Ovary (tissue), 3 donors: ENCODE data around the gene OR9A2.
"Not testable (repeated sequence)": the region's sequence is repeated elsewhere in the genome, so short reads cannot be mapped to it uniquely, and the experiment has no call there.

ENCODE experiments used
- EP300 ChIP-seq: sonication (generic); formaldehyde crosslinking; IDR thresholded peaks from one replicate; pipeline ENCODE4 v1.6.1; 2017; ENCODE audit warnings: antibody characterized with exemption
- POLR2A ChIP-seq: fragments of 450-650 bp; IDR thresholded peaks from one replicate; pipeline ENCODE4 v1.6.1; 2017; ENCODE audit warnings: antibody characterized with exemption, mild to moderate bottlenecking, moderate library complexity
- TF ChIP-seq, protein P1 (sequence below), 3 donors: fragments of 450-650 bp in 2 of 3; fragments of 200-600 bp in 1 of 3; IDR thresholded peaks; one replicate each; pipeline versions ENCODE4 v1.5.1 to v1.8.0; 2016 to 2022; ENCODE audit warnings: antibody characterized with exemption in 3 of 3, mild to moderate bottlenecking in 1 of 3
- donor health status: DM: no; HTN: no; CAD: no.

- TF ChIP-seq, protein P1, sequence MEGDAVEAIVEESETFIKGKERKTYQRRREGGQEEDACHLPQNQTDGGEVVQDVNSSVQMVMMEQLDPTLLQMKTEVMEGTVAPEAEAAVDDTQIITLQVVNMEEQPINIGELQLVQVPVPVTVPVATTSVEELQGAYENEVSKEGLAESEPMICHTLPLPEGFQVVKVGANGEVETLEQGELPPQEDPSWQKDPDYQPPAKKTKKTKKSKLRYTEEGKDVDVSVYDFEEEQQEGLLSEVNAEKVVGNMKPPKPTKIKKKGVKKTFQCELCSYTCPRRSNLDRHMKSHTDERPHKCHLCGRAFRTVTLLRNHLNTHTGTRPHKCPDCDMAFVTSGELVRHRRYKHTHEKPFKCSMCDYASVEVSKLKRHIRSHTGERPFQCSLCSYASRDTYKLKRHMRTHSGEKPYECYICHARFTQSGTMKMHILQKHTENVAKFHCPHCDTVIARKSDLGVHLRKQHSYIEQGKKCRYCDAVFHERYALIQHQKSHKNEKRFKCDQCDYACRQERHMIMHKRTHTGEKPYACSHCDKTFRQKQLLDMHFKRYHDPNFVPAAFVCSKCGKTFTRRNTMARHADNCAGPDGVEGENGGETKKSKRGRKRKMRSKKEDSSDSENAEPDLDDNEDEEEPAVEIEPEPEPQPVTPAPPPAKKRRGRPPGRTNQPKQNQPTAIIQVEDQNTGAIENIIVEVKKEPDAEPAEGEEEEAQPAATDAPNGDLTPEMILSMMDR (IDR thresholded peaks at IDR 0.05), result not testable (repeated sequence)
- not testable (repeated sequence) for TF ChIP-seq EP300, POLR2A
Observed at GRCh38 chr7:142978402-142978801, 48.5 kb downstream of the OR9A2 start.
